NCI-H128 (cell line): ENCODE results near the gene MACROD2.
"Not testable (repeated sequence)": the region's sequence is repeated elsewhere in the genome, so short reads cannot be mapped to it uniquely, and the experiment has no call there.

Experiments
- DNase-seq: peaks from one replicate; lab custom pipeline; 2025; ENCODE audit not compliant: unreplicated experiment; lab: John Stamatoyannopoulos, UW

MACROD2 gene

DNA sequence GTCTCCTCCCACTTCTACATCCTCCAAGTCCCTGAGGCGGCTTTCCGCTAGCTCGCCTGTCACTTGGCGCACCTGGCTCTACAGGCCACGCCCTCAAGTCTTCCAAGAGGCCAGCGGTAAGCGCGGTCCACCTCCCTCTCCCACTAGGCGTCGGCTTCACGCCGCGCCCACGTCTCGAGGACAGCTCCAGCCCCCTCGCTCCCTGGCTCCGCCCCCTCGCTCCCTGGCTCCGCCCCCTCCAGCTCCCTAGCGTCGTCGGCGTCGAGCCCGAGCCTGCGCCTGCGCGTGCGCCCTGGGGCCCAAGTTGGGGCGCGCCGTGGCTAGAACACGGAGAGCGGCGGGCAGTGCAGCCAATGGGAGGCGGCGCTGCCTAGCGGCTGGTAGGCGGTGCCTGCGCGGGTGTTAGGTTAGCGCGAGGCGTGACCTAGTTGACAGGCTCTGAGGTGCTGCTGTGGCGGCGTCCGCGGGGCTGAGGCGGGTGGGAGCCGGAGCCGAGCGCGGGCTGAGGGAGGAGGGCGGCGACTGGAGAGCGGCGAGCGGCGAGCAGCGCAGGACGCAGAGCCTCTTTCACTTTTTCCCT is at the start of gene MACROD2:
Gene MACROD2 (plus strand): TSS at position 431 of the 580 bp plus-strand sequence.
- DNase-seq, result peak; percentile 93

DNA sequence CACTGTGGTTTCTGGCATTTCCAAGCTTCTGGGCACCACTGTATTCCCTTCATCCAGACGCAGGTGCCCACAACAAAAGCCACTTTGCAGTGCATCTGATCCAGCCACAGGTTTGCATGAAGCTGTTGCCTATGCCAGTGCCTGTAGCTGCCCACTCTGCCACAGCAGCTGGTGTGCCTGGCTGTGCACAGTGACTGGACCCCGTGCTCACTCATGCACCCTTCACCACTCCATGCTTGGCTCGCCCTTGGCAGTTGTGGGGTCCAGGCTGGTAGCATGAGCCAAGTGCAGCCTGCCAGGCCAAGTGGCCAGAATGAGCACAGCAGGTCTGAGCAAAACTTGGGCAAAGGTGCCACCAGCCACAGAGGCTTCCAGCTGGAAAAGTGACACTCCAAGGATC is 47.6 kb upstream of the MACROD2 start:
- no peak for DNase-seq

GRCh38 chr20:13953227-13953626 is 42.1 kb upstream of the MACROD2 start:
- no peak for DNase-seq

GRCh38 chr20:13960119-13960518 is 35.2 kb upstream of the MACROD2 start:
- DNase-seq, result no peak

DNA sequence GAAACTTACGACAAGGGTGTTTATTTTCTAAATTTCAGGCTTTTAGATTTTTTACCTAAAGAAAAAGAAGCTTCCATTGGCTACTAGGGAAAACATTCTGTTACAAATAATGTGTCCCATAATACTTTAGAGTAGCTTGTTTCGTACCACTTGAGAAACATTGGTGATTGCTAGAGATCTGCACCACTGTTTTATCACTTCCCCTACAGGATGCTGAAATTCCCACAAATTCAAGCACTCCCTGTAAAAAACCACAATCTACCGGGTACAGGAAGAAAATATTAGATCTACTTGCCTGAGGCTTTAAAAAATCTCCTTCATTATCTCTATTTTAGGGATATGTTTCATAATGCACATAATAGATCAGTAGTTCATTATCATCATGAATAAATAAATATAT is 34.8 kb upstream of the MACROD2 start:
- no peak for DNase-seq

DNA sequence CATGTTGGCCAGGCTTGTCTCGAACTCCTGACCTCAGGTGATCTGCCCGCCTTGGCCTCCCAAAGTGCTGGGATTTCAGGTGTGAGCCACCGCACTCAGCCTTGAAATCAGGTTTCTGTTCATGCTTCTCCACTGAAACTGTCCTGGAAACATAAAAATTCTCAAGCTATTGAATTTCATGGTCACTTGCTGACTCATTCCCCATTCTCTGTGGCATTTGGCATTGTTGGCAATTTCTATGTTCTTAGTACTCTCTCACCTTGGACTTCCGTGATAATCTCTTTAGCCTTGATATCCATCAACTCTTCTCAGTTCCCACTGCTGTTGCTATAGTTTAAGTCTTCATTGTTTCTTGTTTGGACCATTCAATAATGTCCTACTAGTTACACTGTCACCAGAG is 11.1 kb upstream of the MACROD2 start:
- DNase-seq, result no peak

DNA sequence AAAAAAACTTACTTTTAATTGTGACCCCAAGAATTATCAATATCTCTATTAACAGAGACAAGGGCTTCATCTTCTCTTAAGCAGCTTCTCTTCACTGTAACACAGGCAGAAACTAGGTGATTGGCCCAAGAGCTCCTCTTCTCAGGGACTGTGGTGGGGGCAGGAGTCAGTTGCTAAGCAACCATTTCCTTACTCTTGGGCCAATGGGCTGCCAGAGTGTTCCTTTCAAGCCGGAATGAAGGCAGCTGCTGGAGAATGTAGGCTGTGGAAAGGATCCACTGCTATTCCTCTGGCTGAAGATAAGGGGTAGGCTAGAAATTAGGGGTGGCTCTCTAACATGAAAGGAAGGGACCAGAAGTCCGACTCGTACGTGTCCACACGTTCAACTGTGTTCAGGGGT is 4.9 kb upstream of the MACROD2 start, which contains the start of gene SEL1L2:
Gene SEL1L2 (minus strand): TSS at position 150 of the 400 bp plus-strand sequence. CDS start 80 bp downstream, at position 70.
- DNase-seq, result no peak

DNA sequence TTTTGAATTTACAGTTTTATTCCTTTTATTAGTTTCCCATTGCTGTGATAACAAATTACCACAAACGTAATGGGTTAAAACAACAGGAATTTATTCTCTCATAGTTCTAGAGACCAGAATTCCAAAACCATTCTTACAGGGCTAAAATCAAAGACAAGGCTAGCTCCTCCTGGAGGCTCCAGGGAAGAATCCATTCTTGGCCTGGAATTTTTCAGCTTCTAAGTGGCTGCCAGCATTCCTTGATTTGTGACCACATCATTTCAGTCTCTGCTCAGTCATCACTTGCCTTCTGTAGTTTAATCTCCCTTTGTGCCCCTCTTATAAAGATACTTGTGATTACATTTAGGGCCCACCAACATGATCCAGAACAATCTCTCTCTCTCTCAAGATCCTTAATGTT is 4.0 kb upstream of the MACROD2 start:
- DNase-seq, result no peak

DNA sequence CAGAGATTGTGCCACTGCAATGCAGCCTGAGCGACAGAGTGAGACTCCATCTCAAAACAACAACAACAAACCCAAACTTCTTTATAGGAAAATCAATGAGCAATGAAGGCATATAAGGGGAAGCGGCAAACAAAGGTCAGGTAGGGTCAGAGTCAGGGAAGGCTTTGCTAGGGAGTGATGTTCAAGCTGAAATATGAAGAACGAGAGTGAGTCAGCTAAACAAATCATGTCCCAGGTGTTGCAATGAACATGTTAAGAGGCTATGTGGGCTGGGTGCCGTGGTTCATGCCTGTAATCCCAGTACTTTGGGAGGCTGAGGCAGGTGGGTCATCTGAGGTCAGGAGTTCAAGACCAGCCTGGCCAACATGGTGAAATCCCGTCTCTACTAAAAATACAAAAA is 3.4 kb upstream of the MACROD2 start:
- DNase-seq, result not testable (repeated sequence)

DNA sequence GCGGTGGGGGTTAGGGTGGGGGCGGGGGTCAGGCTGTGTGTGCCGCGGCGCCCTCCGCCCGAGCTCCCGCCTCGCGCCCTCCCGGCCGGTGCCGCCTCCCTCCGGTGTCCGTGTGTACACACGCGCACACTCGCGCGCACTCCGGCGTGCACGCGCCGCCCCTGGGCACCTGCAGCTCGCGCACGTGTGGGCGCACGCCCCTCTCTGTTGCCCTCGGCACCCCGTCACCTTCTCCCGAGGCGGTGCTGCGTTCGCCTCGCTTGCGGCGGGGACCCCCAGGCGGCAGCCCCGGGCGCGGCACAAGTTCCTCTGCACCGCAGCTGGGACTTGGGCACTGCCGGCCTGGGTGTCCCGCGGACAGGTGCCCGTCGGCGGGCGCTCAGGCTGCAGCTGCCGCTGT is 525 bp downstream of the MACROD2 start:
- peak; percentile 16 for DNase-seq

GRCh38 chr20:13996265-13996664 is 949 bp downstream of the MACROD2 start:
- no peak for DNase-seq

DNA sequence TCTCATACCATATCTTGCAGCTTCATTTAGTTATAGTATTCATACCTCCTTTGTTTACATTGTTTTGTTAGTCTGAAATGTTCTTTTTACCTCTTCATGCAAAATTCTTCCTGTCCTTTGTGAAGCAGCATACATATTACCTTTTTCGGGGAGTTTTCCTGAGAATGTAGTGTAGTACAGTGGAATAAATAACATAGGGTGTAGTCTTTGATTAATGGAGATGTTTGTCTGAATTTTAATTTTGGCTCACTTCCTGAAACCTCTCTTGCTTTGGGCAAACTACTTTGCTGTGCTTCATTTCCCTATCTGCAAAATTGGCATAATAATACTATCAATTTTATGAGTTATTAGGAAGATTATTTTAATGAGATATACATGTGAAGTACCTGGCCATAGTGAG is 5.6 kb downstream of the MACROD2 start:
- DNase-seq, result no peak

DNA sequence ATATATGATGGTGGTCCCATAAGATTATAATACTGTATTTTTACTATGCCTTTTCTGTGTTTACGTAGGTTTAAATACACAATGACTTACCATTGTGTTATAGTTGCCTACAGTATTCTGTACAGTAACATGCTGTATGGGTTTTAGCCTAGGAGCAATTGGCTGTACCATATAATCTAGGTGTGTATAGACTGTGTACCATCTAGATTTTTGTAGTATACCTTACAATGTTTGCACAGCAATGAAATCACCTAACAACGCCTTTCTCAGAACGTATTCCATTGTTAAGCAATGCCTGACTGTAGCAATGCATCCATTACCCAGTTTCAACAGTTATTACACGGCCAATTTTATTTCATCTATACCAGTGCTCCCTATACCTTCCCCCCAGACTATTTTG is 10.7 kb downstream of the MACROD2 start:
- no peak for DNase-seq

- DNase-seq, result no peak
Observed at GRCh38 chr20:14009208-14009607, 13.9 kb downstream of the MACROD2 start.

DNA sequence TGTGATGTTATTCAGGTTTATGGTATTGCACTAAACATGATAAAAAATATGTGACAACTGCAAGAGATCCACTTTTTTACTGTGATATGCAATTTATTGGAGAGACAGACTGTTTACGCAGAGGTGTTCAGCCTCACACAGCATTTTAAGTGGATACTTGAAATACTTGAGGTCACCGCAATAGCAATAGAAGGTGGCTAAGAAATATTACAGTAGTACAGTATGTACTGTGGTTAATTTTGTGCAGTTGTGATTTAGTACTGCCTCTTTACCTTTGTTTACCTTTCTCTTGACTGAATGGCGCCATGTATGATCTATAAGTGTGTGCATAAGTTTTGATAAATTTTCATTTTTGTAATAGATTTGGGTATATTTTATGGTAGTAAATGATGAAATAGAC is 17.4 kb downstream of the MACROD2 start:
- no peak for DNase-seq

DNA sequence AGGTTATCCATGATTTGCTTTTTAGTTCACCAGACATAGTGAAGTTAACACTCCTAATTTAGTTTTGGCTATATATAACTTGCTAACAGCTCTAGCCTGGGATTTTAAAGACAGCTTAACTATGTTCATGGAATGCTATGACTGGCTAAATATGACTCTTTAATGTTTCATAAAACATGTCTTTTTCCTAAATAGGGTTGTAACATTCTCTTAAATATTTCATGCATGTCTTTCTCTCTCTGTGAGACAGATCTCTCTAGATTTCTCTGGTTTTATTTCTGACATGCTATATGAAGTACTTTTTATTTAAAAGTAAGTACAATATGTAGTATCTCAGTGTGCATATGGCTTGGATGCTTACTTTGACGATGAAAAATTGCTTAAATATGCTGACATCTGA is 35.7 kb downstream of the MACROD2 start:
- no peak for DNase-seq

- no peak for DNase-seq
Observed at GRCh38 chr20:14033310-14033709, 38.0 kb downstream of the MACROD2 start.

GRCh38 chr20:14036567-14036966 is 41.3 kb downstream of the MACROD2 start:
- DNase-seq, result no peak

- DNase-seq, result not testable (repeated sequence)
Observed at GRCh38 chr20:14044712-14045276, 49.5 kb downstream of the MACROD2 start.

- DNase-seq, result no peak
Observed at GRCh38 chr20:14046534-14046933, 51.2 kb downstream of the MACROD2 start.

GRCh38 chr20:14049111-14049510 is 53.8 kb downstream of the MACROD2 start:
- no peak for DNase-seq

DNA sequence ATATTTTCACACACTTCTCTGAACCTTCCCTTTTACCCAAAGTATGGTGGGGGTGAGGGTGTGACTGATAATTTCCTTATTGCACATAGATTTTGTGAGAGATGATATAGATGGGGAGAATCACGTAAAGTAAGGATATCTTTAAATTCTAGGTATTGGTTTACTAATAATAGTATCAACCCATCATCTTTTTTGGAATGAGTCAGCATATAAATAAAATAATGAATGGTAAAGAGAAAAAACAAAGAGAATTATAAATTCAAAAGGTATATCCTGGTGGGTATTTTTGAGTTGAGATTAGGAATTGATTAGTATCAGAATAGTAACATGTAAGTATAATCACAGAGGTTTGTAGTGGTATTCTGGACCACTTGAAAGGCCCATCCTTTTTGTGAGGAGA is 56.1 kb downstream of the MACROD2 start:
- no peak for DNase-seq

DNA sequence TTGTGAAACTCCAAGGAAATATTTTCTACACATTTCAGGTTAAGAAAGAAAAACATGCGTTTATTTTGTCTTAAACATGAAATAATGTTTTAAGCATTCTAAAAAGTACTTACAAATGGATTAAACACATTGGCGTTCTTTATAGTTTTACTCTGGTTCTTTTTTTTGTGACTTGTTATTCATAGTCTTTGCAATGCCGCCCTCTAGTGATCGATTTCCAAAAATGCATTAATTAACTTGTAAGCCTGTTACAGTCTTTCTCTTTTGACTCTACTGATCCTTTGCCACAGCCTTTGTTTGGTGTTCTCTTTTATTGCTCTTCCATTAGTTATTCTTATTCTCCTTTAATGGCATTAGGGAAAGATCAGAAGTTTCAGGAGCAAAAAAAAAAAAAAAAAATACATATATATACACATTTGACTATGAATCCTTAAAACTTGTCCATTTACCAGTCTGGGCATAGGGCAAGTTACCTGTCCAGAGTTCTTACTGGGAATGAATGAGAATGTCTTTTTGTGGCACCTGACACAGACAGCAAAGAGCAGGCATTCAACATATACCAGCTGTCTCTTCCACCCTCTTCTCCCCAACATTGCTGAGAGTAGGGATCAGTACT is 59.9 kb downstream of the MACROD2 start:
- peak; percentile 50 for DNase-seq
